ENCODE data around the gene RAB17. TPM values are rescaled to one million over a fixed set of nuclear protein-coding genes. Genes with fewer than 3 reads are reported as not detected.

Gene RAB17
- total and polyA plus RNA-seq, 12 donors = 1.9 to 7.6 (median 4.8) TPM

- no peak overlapping the region for H3K4me3 ChIP-seq
- H3K27me3 ChIP-seq = no peaks in the 10 kb centered on the region
- no peak for DNase-seq
- no peak for TF ChIP-seq CTCF (IDR thresholded peaks at IDR 0.05)
- no peaks in the 10 kb centered on the region for H3K9me3 ChIP-seq
- ATAC-seq = no peak
- WGBS, 2 donors = 91 to 96% methylated on average over 18 of the region's 18 CpGs
- peaks cover 0 to 25% (median 0%) of the 10 kb centered on the region in 9 donors for H3K36me3 ChIP-seq
- peaks cover 7 to 23% (median 16%) of the 10 kb centered on the region in 9 donors for H3K4me1 ChIP-seq
- intact Hi-C loops (cut with DNase I) = no loop called here
- no peak overlapping the region for H3K27ac ChIP-seq
Observed at GRCh38 chr2:237538901-237539300, 51.6 kb downstream of the RAB17 start.

- no peak for TF ChIP-seq CTCF (IDR thresholded peaks at IDR 0.05)
- 78 to 81% methylated on average over 29 of the region's 29 CpGs for WGBS, 2 donors
- no peak for DNase-seq
- no peak for ATAC-seq
- Histone ChIP-seq H3K4me3 (no peak overlapping the region), H3K27me3 (no peaks in the 10 kb centered on the region), H3K36me3 (peaks cover 0 to 27% (median 0%) of the 10 kb centered on the region in 9 donors), H3K27ac (no peak overlapping the region), H3K4me1 (peaks cover 7 to 23% (median 16%) of the 10 kb centered on the region in 9 donors), H3K9me3 (no peaks in the 10 kb centered on the region)
- intact Hi-C loops (cut with DNase I) = no loop called here
Observed at GRCh38 chr2:237538001-237538720, 52.4 kb downstream of the RAB17 start.

GRCh38 chr2:237536617-237537016, 53.9 kb downstream of the RAB17 start:
- Histone ChIP-seq H3K36me3 (peaks cover 0 to 33% (median 0%) of the 10 kb centered on the region in 9 donors), H3K27ac (no peak overlapping the region), H3K4me1 (peaks cover 7 to 23% (median 16%) of the 10 kb centered on the region in 9 donors), H3K27me3 (no peaks in the 10 kb centered on the region), H3K4me3 (no peak overlapping the region), H3K9me3 (no peaks in the 10 kb centered on the region)
- ATAC-seq (no peak), DNase-seq (no peak)
- intact Hi-C loops (cut with DNase I) = no loop called here
- TF ChIP-seq CTCF (IDR thresholded peaks at IDR 0.05) = no peak
- WGBS, 2 donors = 88 to 94% methylated on average over 9 of the region's 9 CpGs

- 72 to 97% methylated on average over 5 of the region's 5 CpGs for WGBS, 2 donors
Observed at GRCh38 chr2:237536083-237536415, 54.5 kb downstream of the RAB17 start.

More at GRCh38 chr2:237536083-237536415, 54.5 kb downstream of the RAB17 start:
- Histone ChIP-seq H3K4me3 (no peak overlapping the region), H3K9me3 (no peaks in the 10 kb centered on the region), H3K27me3 (no peaks in the 10 kb centered on the region), H3K4me1 (peaks cover 3 to 18% (median 13%) of the 10 kb centered on the region in 9 donors), H3K36me3 (peaks cover 0 to 28% (median 0%) of the 10 kb centered on the region in 9 donors), H3K27ac (no peak overlapping the region)
- intact Hi-C loops (cut with DNase I) = no loop called here
- no peak for ATAC-seq
- no peak for DNase-seq
- no peak for TF ChIP-seq CTCF (IDR thresholded peaks at IDR 0.05)

Measured in heart right ventricle (tissue), 16 donors.